NB4 (cell line): ENCODE measurements around the gene NXPH4.

Experiments used
- DNase-seq: peaks from one replicate; pipeline ENCODE4 v3.0.0; 2010; ENCODE audit warnings: low read depth
- H3K4me3 ChIP-seq: one replicate; pipeline ENCODE4 v1.5.1; 2011; ENCODE audit warnings: mild to moderate bottlenecking, low read depth, low read length, moderate library complexity
- MYC ChIP-seq: IDR thresholded peaks from 2 replicates; pipeline ENCODE4 v1.6.1; 2011; ENCODE audit warnings: low read depth, low read length
- POLR2A ChIP-seq: IDR thresholded peaks from 2 replicates; pipeline ENCODE4 v1.6.1; 2011; ENCODE audit warnings: mild to moderate bottlenecking; ENCODE audit not compliant: insufficient read length; ENCODE audit errors: extremely low read depth
- TF ChIP-seq, protein P1 (sequence below): IDR thresholded peaks from 2 replicates; pipeline ENCODE4 v1.6.1; 2011; ENCODE audit warnings: low read depth, low read length
- TF ChIP-seq, protein P2 (sequence below): IDR thresholded peaks from one replicate; pipeline ENCODE4 v1.5.1; 2012; ENCODE audit warnings: low read depth, low read length

The NXPH4 gene

DNA sequence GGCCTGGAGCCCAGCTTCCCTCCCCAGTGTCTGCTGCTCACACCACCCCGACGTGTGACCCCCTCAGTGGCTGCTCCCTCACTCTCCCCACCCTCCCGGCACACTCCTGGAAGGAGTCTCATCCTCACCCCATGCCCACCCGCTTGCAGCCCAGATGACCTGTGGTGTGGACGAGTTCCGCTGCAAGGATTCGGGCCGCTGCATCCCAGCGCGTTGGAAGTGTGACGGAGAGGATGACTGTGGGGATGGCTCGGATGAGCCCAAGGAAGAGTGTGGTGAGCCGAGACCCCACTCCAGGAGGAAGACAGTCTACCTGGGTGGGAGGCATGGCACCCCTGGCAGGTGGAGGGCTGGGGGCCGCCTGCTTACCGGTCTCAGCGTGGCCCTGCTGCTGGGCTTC, 15.0 kb upstream of the NXPH4 start:
- no peak for DNase-seq
- no peak overlapping the region for H3K4me3 ChIP-seq
- TF ChIP-seq, protein P1, sequence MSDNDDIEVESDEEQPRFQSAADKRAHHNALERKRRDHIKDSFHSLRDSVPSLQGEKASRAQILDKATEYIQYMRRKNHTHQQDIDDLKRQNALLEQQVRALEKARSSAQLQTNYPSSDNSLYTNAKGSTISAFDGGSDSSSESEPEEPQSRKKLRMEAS: no peak
- TF ChIP-seq MYC (no peak), POLR2A (no peak)
- TF ChIP-seq, protein P2, sequence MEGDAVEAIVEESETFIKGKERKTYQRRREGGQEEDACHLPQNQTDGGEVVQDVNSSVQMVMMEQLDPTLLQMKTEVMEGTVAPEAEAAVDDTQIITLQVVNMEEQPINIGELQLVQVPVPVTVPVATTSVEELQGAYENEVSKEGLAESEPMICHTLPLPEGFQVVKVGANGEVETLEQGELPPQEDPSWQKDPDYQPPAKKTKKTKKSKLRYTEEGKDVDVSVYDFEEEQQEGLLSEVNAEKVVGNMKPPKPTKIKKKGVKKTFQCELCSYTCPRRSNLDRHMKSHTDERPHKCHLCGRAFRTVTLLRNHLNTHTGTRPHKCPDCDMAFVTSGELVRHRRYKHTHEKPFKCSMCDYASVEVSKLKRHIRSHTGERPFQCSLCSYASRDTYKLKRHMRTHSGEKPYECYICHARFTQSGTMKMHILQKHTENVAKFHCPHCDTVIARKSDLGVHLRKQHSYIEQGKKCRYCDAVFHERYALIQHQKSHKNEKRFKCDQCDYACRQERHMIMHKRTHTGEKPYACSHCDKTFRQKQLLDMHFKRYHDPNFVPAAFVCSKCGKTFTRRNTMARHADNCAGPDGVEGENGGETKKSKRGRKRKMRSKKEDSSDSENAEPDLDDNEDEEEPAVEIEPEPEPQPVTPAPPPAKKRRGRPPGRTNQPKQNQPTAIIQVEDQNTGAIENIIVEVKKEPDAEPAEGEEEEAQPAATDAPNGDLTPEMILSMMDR: no peak

DNA sequence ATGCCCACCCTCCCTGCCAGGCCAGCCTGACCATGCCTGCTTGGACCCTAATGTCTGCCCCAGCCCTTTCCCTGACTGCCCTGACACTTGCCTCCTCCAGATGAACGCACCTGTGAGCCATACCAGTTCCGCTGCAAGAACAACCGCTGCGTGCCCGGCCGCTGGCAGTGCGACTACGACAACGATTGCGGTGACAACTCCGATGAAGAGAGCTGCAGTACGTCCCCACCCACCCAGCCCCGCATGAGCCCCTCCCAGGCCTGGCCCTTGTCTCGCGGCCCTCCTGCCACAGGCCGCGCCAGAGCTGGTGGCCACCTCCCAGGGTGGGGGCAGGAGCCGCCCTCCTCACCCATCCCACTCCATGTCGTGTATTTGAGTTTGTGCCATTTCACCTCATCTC, 14.3 kb upstream of the NXPH4 start:
- H3K4me3 ChIP-seq: no peak overlapping the region
- DNase-seq: no peak
- TF ChIP-seq MYC (no peak), POLR2A (no peak)
- TF ChIP-seq, protein P2: no peak
- TF ChIP-seq, protein P1: no peak

DNA sequence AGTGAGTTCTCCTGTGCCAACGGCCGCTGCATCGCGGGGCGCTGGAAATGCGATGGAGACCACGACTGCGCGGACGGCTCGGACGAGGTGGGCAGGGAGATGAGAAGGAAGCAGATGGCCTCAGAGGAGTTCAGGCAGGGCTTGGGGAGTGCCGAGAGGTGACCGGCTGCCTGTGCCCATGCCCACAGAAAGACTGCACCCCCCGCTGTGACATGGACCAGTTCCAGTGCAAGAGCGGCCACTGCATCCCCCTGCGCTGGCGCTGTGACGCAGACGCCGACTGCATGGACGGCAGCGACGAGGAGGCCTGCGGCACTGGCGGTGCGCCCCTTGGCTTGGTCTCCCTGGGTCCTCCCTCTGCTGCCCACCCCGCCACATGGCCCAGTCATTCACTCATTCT, 13.4 kb upstream of the NXPH4 start:
- DNase-seq: no peak
- no peak overlapping the region for H3K4me3 ChIP-seq
- no peak for TF ChIP-seq POLR2A

DNA sequence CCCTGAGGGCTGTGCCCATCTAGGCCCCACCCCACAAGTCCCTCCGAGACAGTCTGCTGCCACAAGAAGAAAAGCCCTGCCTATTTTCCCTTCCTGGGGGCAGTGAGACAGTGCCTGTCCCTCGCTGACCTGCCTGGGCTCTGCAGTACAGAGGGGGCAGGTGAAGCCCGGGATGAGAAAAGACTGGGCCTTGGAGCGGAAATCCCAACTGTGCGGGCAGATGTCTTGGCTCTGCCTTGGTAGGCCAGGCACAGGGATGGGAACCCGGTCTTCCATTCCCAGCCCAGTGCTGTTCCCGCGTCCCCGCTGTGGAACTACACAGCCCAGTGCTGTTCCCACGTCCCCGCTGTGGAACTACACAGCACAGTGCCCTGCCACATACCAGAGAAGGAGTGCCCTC, 12.8 kb upstream of the NXPH4 start:
- no peak overlapping the region for H3K4me3 ChIP-seq
- no peak for DNase-seq
- no peak for TF ChIP-seq POLR2A
- TF ChIP-seq, protein P2: no peak

DNA sequence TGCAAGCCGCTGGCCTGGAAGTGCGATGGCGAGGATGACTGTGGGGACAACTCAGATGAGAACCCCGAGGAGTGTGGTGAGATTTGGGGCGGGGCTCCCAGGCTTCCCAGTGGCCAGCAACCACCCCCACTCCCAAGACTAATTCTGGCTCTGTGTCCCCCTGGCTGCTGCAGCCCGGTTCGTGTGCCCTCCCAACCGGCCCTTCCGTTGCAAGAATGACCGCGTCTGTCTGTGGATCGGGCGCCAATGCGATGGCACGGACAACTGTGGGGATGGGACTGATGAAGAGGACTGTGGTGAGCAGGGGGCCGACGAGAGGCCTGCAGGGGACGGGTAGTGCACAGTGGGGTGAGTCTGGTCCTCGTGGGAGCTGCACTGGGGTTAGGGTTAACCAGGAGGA, 12.1 kb upstream of the NXPH4 start:
- DNase-seq: no peak
- no peak overlapping the region for H3K4me3 ChIP-seq
- TF ChIP-seq, protein P1: no peak
- TF ChIP-seq MYC (no peak), POLR2A (no peak)
- TF ChIP-seq, protein P2: no peak

DNA sequence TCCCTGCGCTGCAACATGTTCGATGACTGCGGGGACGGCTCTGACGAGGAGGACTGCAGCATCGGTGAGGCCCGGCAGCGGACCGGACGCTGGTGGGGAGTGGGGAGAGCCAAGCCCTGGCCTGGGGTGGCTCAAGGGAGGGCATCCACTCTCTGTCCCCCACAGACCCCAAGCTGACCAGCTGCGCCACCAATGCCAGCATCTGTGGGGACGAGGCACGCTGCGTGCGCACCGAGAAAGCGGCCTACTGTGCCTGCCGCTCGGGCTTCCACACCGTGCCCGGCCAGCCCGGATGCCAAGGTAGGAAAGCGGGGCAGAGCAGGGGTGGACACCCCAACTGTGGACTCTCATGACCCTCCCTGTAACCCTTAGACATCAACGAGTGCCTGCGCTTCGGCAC, 11.4 kb upstream of the NXPH4 start:
- no peak overlapping the region for H3K4me3 ChIP-seq
- TF ChIP-seq, protein P2: no peak
- TF ChIP-seq MYC (no peak), POLR2A (no peak)
- TF ChIP-seq, protein P1: no peak
- no peak for DNase-seq
